ENCODE results near the gene MAST4.

Gene MAST4

DNA sequence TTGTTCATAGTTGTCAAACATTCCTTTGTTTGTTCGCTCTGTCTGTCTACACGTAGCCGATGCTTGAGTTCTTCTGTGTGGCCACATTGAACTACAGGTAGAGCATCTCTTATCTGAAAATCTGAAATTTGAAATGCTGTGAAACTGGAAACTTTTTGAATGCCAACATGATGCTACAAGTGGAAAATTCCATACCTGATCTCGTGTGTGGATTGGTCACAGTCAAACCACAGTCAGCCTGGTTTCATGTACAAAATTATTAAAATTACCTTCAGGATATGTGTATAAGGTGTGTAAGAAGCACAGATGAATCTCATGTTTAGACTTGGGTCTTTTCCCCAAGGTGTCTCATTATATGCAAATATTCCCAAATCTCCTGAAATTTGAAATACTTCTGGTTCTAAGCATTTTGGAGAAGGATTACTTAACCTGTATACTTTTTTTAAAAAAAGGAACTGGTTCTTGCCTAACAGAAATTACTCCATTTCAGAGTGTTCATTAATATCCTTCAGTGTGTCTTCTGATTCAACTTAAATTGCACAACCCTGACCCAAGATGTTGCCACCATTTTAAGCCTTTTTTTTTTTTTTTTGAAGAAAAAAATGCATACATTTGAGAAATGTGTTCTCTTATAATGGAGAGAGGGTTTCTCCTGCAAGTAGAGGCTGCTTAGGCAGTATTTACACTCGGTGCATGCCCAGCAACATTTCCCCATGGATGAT, 254.3 kb downstream of the MAST4 start:
- DNase-seq = no peak

DNA sequence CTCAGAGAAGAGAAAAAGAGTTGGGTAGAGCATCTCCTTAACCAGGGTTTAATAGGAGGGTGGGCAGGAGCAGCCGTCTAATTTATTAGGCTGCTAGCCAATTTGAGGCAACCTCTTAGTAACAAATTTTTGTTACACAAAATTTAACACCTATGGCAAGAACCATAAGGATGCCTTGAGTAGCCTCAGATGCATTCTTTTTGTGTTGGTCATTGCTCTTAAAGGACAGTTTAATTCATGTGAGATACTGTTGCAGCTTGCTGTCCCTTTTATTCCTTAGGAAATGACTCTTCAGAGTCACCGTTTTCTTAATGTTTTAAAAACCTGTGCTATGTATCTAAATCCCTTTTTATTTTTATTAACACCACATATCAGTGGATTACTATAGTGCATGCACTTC, 255.1 kb downstream of the MAST4 start:
- DNase-seq = no peak

DNA sequence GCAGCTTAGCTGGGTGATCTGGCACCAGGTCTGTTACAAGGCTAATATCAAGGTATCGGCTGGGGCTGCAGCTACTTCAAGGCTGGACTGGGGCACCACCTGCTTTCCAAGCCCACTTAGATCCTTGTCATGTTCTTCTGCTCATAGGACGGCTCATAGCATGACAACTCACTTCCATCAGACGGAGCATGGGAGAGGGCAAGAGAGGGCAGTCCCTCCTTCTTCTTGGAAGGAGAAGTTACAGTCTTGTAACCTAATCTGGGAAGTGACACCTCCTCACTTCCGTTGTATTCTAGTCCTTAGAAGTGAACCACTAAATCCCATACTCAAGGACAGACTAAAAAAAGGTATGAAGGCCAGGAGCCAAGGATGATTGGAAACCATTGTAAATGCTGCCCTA, 258.2 kb downstream of the MAST4 start:
- DNase-seq = no peak

DNA sequence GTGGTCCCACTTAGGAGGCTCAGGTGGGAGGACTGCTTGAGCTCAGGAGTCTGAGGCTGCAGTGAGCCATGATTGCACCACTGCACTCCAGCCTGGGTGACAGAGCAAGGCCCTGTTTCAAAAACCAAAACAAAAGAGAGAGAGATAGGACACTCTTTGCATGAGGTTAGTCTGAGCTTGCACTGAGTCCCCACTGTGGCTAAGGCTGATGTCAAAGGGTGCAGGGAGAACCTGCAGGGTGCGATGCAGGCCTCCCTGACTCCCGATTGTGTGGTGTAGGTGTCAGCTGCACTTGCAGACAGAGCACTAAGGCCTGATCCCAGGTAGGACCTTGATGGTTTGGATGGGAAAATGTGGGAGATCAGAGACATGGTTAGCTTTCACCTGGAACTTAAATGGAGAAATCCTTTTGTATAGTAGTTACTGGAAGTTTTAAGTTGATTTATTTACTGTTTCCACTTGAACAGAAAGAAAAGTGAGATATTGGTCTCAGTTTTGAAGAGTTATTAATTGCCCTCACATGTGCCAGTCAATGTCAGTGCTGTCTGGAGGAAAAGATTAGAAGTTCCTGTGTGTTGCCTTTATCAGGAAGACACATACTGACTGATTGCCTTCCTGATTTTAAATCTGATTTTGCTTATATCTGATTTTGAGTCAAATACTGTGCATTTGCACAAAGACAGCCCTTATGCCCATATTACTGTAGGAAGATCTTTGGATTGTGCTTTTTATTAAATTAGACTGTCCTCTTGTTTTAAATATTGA, 260.0 kb downstream of the MAST4 start:
- DNase-seq = no peak

DNA sequence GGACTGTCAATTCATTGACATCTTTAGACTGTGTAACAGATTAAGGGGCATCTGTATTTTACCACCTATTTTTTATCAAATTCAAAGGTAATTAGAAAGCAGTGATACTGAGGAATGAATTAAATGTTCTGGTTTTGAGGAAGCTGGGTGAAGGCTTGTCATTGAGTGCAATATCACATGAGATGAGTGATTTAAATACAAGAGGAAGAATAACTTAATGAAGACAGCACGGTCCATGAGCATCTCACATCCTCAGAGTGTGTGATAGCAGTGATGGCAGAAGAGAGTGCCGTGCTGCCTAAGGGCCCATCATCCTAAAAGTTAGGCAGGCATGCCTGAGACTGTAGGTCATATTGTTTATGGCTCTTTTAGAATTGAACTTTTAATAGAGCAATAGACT, 263.3 kb downstream of the MAST4 start:
- DNase-seq = no peak

DNA sequence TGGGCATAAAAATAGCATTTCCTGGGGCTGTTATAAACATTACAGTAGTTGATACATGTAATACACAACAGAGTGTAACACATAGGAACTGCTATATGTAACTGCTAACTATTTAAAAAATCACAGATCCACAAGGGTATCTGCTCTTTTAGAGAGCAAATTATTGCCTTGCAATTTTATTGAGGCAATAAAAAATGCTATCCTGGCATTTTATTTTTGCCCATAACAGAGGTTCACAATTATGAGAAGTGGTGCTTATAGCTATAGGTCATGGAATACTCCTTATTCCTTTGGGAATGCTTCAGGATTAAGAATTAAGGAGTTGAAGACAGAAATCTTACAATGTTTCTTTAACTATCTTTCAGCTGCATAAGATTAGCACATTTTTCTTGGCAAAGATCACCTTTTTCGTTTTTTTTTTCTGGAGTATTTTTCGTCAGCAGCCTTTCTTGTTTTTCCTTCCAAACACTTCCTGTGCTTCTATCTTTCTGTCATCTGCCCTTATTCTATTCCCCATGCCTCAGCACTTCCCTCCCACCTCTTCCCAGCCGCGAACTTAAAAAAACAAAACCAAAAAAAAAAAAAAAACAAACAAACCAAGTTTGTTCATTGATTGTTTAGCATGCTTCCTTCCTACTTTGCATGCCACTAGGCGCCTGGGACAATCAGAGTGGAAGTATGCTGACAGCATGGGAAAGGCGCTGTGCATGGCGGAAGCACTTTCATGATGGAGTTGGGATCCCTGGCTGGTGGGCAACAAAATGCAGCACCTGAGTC, 264.2 kb downstream of the MAST4 start:
- DNase-seq = no peak

DNA sequence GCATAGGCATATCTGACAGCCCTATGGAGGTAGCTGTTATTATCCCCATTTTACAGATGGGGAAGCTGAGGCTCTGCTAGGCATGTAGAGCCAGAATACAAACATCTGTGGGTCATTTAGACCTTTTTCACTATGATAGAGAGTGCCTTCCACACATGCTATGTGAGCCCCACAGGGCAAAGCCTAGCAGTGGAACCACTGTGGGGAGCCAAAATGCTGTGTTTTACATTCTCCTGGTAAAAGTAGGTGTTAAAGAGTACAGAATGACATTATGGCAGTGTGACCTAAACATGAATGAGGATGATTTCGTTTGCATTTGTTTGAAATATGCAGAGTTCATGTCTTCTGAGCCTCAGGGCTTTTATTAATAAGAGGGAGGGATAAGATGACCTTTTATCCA, 265.2 kb downstream of the MAST4 start:
- DNase-seq = no peak

DNA sequence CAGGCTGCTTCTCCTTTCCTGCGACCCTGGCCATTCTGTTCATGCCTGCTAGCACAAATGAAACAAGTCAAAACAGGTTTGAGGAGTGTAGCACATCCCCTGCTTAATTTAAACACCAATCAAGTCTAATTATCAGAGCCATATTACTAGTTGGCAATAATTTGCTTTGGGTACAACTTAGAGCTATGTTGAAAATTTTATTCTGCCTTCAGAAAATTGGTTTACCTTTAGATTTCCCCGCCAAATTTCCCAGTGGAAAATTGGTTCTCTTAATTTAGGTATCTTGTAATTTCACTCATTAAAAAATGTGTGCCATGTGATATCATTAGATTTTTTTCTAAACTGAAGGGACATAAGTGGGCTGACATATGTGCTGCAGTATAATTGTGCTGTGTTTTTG, 265.8 kb downstream of the MAST4 start:
- DNase-seq = no peak

DNA sequence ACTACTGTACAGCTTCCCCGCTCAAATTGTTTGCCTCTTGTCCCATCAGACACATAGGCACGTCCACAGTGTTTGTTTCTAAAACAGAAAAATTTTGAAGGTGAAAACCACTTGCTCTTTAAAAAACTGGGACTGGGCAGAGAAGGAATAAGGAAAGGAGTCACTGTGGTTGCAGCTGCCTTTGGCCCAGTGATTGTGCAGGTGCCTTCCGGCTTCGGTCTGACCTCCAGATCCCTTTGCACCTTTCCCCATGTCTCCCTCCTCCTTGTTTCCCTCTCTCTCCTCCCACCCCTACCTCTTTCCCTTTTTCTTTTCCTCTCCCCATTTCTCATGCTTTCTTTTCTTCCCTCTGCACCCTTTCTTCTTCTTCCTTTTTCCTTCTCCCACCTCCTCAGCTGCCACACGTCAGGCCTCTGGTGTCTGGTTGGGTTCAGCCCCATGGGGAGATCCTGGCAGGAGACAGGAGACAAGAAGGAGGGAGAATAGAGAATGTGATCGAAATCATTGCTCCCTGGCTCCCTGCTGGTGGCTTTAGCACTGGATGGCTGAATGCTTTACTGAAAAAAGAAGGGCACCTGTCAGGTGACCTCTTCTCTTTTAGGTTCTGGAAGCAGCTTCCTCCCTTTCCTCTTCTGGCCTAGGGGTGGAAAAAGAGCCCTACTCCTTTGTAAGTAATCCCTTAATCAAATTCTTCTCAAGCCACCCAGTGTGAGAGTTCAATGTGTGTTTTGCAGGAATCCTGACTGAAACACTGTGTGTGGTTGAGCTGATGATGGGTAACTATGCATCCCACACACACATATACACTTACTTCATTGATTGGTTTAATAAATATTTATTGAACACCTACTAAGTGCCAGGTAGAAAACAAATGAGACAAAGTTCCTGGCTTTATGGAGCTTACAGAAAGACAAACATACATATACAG, 267.3 kb downstream of the MAST4 start:
- DNase-seq = no peak

DNA sequence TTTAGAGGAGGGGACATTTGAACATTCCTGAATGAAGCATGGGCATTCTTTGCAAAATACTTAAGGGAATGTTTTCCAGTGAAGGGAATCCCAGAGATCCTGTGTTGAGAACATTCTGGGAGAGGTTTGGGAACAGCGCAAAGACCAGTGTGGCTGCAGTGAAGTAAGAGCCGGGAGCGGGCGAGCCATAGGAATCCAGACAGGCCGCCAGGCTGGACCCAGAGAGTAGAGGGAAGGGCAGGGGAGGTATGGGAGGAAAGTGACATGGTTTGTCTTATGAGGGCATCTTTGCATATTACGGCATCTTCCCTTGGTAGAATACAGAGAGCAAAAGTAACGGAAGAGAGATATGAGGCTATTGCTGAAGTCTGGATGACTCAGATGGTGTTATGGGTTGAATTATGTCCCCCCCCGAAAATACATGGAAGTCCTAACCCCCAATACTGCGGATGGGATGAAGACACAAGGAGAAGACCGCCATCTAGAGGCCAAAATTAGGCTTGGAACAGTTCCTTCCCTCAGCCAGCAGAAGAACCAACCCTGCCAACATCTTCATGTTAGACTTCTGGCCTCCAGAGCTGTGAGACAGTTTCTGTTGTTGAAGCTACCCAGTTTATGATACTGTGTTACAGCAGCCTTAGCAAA, 268.2 kb downstream of the MAST4 start:
- DNase-seq = no peak

DNA sequence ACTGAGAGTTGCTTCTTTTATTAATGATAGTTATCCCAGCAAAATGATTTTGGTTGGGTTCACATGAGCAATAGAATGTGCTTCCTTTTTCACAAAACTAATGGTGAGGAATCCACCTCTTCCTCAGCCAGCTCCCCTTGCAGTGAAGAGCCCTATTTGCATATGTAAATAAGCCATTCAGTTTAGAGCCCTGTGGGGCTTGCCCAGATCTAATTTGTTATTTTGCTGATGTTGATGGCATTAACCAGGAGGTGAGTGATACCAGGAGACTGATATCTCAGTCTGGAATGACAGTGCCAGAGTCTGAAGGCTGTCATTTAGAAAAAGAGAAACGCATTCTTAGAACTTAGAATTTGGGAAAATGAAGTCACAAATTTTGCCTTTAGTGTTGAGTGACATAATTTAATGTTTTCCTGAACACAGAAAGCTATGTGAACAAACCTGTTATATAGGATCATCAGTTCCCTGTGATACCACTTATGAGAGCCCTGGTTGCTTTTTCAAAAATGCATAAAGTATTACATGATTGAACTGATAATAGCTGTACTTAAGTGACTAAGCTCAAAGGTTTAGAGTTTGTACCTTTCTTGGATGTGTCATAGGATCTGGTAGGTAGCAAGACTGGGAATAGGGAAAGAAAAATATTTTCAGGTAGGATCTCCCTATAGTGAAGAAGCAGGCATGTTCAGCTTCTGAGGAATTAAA, 271.6 kb downstream of the MAST4 start:
- DNase-seq = no peak

DNA sequence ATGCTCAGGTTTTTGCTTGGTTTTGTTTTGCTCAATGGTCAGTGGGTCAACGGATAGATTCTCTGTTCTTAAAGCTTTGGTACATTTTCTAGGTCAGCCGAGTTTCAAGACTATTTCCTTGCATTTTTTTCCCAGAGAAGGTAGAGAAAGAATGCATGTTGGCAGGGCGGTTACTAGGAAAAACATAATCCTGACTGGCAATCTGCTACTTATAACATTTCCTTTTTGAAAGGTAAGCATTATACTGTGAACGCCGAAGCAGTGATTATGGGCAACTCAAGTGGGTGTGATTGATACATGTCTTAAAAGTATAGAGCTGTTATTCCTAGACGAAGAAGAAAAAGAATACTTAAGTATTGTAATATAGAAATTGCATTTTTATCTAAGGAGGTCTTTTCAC, 273.2 kb downstream of the MAST4 start:
- DNase-seq = no peak

DNA sequence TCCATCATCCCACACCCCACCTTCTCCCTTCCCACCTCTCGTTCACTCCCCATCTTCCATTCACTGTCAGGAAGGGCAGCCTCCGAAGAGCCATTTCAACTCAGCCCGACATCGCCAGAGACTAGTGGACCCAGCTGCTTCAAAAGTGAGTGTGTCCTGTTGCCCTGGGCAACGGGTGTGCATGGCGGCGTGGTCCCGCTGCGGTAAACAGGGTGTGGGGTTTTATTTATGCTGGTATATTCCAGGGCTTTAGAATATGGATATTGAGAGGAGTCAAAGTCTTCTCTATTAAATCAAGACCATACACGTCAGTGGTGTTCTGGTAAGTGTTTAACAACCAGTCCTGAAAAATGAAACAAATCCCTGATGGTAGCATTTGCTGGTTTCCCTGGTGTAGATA, 274.5 kb downstream of the MAST4 start:
- DNase-seq = no peak

DNA sequence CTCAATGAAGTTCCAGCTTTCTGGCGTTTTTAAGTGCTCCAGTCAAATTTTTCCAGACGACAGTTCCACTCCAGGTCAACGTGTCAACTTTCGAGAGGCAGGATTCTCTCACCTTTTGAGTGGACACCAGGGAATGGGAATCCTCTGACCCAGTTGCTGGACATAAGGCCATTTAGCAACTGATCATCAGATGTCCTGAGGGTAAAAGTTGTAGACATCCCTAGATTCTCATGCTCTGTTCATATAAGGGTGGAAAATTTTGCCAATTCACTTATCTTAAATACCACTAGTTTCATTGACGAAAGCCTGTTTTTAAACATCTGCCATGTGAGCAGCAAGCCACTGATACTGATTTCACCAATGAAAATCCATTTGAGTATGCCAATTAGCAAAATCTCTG, 275.5 kb downstream of the MAST4 start:
- no peak for DNase-seq

DNA sequence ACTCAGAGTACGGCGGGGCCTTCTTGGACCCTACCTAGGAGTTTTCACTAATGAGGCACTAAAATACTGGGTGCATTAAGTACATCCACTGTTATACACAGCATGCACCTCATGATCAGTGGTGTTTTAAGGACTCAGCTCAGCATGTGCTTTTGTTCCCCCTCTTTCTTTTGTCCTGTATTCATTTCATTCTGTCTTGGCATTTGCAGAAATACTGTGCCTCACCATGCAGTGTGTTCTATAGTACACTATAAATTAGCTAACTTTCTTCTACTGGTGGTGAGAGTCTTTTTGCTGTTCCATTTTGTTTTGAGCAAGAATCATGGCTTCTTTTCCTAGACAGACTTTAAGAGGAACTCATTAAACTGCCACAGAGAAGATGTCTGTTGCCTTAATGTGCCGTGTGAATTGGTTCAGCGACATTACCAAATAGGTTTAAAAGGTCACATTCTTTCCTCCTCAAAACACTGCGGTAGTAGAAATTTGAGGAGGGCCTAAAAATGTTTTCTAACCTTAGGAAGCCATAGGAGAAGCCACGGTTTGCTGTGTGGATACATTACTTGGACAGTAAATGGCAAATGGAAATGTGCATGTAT, 276.6 kb downstream of the MAST4 start:
- DNase-seq = no peak

DNA sequence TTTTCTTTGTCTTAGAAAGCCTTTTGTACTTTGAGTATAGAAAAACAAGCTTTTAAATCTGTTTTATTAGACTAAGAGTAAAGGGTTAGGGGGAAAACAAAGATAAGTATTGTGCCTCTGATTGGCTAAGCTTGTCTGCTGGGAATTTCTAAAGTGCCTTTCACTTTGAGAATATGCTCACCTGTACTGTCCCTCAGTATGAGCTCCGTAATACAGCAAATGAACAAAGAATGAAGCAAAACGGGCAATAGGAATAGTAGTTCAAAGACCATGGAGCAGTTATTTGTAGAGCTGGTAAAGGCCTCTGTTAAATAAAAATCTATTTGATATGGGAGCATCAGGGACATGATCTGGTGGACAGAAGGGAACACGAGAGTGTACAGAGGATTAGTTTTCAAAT, 277.8 kb downstream of the MAST4 start:
- no peak for DNase-seq

DNA sequence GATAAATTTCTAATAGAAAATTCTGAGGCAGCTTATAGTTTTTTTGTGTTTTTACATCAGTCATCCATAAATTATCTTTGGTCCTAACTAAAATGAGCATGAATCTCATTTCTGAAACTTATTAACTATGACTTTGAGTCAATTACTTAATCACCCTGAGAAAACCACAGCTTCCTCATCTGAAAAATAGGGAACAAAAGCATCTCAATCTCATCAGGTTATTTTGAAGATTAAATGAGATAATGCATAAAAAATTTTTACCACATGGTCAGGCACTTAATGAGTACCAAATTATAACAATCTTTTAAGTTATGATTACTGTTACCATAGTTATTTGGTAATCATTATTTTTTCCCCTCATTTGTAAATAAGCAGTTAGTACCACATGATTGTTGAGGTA, 279.1 kb downstream of the MAST4 start:
- no peak for DNase-seq

DNA sequence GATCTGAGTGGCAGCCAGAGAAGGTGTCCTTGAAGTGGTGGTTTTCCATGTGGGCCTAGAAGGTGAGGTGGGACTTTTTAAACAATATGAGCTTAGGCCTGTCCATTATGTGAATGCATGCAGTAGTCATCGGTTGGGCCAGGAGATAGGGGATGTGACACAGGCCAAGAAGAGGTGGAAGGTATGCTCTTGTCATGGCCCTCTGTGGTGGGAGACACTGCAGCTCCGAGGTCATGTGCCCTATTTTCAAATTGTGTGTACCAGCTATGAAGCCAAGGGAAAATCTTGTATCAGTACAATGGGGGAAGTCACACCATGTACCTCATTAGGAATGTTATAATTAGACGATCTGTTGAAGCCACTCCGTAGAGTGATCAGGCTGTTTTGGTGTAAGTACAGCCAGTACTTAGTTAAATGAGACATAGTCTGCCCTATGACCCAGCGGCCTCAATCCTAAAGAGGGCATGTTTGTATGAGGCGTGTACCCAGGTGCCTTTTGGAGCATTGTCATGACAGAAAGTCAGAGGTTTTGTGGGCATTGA, 280.1 kb downstream of the MAST4 start:
- no peak for DNase-seq

DNA sequence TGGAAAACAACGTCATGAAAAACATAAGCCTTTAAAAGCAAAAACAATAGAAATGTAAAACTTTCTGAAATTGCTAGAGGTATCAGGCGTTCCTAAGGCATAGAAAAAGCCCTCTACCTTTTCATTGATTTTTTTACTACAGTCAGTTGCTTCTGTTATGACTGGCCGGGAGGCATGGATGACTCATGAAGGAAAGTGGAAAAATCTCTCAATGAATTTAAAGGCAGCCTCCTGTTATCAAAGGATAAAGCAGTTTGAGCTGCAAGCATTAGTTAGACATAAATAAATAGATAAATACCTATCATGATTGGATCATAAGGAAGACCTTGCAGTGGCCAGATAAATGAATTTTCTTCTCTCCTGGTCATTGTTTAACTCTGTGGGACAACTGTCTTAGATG, 281.6 kb downstream of the MAST4 start:
- no peak for DNase-seq

DNA sequence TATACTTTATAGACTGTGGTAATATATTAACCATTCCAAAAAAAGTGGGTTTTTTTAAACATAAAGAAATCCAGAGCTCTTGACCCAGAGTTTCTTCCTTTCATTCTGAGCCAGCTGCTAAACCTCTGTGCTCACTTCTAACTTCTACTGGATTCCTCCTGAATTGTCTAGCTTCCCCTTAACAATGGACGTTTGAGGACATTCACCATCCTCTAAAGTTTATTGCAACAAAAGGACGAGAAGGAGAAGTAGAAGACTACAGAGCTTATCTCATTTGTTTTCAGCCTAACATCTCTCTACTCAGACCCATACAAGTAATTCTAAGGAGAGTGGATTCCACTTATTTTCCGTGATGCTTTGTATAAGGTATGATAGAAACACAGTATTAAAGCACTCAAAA, 284.2 kb downstream of the MAST4 start:
- no peak for DNase-seq
